GM21529 (cell line): ENCODE measurements around the gene HPCAL1.
A peak's percentile ranks its signal among the peaks of the same experiment; 100 is the strongest.

Experiments used
- ATAC-seq: cut with Tn5 transposase; IDR thresholded peaks from one replicate; pipeline ENCODE4 v1.9.1; 2021; ENCODE audit not compliant: unreplicated experiment

HPCAL1 gene

DNA sequence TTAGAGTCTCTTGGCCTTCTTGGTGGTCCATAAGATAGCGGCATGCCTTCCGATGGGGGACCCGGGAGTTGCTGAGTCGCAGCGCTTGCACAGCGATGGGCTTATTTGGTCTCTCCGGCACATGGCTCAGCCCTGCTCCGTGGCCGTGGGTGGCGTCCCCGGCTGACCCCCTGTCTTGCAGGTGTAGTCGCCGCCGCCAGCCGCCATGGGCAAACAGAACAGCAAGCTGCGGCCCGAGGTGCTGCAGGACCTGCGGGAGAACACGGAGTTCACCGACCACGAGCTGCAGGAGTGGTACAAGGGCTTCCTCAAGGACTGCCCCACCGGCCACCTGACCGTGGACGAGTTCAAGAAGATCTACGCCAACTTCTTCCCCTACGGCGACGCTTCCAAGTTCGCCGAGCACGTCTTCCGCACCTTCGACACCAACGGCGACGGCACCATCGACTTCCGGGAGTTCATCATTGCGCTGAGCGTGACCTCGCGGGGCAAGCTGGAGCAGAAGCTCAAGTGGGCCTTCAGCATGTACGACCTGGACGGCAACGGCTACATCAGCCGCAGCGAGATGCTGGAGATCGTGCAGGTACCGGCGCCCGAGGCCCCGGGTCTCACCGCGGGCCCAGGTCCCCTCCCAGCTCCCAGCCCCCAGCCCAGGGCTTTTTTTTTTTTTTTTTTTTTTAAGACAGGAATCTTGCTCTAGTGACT, 117.0 kb downstream of the HPCAL1 start:
- no peak for ATAC-seq

DNA sequence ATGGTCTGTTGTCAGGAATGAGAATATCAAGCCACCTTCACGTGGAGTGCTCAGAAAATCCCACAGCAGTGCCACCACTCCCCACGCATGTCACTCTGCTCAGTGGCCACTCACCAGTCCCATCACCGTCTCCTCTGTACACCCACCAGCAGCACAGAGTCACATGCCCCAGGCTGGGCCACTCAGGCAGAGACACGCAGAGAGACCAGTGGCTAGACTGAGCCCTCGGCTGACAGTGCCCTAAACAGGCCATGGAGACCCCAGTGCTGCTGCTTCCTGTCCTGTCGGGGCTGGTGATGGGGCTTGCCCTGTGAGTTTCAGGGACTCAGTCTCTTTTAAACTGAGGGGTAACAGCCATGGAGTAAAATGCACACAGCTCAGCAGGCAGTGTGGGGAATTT, 119.5 kb downstream of the HPCAL1 start:
- no peak for ATAC-seq

DNA sequence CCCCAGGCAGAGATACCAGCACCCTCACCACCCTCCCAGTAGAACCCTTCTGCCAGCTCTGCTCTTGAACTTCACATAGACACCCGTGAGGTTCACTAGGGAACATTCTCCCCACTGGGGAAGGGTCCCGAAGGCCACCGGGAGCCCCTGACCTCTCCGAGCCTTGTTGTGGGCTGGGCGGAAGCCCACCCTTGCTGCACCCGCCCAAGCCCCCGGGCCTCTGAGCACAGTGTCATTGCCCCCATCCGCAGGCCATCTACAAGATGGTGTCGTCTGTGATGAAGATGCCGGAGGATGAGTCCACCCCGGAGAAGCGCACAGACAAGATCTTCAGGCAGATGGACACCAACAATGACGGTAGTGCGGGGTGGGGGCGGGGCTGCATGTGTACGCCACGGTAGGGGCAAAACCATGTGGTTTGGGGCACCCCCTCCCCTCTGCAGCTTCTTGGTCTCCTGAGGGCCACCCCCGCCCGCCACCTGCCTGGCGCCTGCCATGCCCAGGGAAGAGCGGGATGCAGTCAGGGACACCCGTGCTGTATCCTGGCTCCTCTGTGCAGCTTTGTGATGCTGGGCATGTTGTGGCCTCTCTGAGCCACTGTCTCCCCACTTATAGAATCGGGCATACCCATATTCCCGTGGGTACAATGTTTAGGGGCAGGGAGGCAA, 120.2 kb downstream of the HPCAL1 start:
- no peak for ATAC-seq

DNA sequence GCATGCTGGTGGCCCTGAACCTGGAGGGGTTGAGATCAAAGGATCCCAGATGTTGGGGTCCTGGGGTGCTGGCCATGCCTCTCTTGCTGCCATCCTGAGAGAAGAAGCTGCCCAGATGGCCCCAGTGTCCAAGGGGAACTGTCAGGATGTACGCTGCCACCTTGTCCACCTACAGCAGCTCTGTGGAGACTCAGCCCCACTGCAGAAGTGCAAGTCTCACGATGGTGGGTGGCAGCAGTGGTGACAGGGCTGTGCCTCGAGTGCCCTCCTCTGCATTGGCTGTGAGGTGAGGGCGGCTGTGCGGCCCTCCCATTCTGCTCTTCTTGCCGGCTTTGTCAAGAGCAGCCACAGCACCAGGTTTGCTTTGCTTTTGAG, 120.7 kb downstream of the HPCAL1 start:
- no peak for ATAC-seq

DNA sequence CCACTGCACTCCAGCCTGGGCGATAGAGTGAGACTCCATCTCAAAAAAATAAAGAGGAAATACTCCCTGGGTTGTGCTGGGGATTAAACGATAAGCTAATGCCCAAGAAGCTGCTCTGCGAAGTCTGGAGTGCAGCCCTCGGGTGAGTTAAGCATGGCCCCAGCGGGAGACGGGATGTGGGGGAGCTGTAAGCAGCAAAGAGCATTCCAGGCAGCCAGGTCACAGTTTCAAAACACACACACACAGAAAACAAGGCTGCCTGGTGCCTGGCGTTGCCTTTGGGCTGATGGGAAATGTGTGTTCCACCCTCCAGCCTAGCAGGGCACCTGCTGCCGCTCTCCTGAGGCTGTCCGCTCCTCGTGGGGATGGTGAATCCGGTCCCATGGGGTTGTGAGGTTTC, 121.3 kb downstream of the HPCAL1 start:
- no peak for ATAC-seq

DNA sequence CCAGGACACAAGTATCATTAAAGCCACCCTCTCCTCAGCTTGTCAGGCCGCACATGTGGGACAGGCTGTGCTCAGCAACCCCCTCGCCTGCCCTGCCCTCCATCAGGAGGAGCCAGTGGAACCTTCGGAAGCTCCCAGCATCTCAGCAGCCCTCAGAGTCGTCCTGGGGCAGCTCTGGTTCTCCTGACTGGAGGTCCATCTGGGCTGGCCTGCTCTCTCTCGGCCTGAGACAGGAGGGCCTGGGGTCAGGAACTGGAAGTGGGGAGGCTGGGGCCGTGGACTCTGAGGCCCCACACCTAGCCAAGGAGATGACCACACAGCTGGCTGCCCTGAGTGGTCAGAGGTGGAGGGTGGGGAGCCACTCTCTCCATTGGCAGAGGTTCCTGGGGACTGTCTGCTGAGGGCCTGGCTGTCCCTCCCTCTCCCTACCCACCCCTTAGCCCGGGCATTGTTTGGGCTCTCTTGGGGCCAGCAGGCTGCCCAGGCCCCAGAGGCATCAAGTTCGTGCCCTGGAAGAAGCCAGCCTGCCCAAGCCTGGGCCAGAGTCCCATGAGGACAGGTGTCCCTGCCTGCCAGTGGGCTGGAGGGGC, 122.3 kb downstream of the HPCAL1 start:
- no peak for ATAC-seq

DNA sequence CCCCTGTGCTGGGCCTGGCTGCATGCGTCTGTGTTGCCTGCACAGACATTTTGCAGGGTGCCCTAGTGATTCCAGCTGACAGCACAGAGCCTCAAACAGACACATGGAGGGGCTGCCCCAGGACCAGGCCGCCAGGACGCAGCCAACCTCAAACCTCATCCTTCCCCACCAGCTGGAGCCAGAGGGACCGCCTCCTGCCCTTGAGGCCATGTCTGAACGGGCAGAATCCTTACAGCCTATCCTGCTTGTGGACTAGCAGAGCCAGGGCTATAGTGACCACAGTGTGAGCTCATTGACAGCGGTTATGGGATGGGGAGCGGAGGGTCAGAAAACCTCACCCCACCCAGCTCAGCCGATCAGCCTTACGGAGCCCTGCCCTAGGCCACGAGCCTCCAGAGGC, 123.0 kb downstream of the HPCAL1 start:
- no peak for ATAC-seq

DNA sequence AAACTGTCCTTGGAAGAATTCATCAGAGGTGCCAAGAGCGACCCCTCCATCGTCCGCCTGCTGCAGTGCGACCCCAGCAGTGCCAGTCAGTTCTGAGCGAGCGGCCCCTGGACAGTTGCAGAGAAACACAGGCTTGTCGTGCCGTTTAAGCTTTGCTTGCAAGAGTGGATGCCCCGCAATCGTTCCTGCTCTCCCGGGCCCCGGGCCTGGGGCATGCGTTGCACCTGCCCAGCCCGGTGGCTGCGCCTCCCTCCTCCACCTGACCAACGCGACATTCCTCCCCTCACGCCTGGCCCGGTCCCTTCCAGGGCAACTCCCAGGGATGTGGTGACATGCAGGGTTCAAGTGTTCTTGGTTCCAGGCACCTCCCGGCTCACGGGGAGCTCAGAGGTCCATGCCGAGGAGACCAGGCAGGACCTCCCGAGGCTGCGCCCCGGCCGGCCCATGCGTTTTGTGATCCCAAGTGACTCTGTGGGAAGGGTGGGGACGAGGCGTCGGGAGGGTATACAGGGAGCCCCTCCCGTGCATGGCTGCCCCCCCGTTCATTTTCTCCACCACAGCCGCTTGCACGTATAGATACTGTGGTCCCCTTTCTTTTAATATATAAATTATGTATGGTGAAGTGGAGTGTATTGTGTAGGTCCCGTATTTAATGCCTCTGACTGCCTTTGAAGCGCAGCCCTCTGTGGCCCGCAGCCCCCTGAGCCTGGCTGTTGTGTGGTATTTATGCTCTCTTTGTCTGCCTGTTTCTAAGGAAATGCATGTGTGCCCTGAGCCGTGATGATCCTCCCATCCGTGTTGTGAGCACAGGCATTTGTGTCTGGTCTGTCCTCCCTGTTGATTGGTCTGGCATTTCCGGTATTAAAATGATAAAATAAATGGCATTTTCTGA, 124.3 kb downstream of the HPCAL1 start:
- no peak for ATAC-seq

DNA sequence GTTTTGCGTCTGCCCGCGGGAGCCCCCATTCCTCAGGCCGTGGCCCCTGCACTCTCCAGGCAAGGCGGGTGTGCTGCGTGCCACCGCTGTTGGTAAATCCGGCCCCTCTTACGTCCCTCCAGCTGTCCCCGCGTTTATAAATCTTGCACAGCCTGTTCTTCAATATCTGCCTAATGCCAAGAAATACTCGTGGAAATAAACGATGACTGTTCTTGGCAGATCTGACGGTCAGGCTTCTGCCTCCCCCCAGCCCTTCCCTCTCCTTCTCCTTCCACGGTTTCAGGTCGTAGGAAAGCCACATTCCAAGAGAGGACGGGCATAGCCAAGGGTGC, 124.9 kb downstream of the HPCAL1 start:
- no peak for ATAC-seq

DNA sequence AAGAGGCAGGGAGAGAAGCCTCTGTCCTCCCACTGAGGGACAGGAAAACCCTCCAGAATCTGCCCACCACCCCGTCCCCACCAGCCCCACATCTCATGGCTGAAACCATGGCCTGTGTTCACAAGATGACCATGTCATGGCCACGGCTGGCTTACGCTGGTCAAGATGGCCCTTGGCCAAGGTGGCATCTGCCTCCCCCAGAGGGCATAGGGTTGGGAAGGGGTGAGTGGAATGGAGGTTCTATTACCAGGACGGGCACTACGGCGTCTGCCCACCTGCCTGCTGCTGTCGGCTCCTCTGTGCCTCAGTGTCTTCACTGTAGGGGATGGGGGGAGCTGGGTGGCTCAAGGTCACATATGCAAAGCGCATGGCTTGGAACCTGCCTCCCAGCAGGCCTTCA, 125.7 kb downstream of the HPCAL1 start:
- no peak for ATAC-seq

DNA sequence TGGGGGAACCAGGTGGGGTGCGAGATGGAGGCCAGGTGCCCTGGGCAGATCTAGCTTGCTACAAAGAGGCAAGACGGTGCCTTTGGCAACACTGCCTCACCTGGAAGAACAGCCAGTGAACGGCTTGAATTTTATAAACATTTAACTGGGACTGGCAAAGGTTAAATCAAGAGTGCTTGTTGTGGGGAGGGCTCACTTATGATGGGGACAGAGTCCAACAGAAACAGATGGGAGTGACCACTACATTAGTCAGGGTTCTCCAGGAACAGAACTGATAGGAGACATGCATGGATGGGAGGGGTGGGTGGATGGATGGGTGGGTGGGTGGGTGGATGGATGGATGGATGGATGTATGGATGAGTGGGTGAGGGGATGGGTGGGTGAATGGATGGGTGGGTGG, 126.2 kb downstream of the HPCAL1 start:
- ATAC-seq: no peak

DNA sequence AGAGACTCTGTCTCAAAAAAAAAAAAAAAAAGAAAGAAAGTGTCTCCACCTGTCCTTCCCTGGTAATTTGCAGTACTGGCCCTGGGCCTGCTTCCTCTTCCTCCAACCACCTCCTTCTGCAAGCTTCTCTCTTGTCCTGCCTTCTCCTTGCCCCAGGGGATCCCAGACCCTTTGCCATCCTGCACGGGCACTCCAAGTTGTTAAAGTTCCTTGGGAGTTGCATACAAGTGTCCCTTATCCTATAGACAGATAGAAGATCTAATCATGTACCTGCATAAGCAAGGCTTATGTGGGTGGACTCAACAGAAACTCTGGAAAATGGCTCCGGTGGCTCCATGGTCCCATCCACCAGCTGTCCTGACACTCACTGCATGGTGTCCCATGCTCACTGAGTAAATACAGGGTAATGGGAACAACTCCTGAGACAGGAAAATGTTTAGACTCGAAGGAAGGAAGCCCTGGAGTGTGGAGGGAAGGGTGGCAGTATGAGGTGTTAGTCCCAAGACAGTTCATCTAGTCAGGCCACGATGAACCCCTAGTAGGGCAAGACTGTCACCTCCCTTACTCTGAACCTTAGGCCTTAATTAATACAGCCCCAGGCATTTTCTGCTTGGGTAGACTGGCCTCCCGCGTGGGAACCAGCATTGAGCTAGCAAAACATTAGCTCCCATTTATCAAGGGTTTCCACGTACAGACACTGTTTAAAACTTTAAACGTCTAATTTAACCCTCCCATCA, 128.3 kb downstream of the HPCAL1 start:
- ATAC-seq: no peak

DNA sequence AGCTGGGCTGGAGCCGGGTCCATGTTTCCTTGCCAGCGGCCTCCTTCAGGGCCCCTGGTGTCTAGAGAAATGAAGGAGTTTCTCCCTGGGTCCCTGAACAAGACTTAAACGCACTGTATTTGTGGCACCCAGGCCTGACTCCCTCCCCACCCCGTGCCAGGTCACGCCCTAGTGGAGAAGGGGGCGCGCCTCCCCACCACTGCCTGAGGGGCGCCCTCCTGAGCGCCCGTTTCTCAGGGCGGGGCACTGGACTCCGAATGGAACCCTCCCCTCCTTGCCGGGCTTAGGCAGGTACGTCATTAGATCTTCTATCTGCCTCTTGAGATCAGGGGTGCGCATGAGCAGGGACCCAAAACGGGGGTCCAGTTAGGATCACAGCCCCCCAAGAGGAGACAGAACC, 129.1 kb downstream of the HPCAL1 start:
- ATAC-seq: no peak

DNA sequence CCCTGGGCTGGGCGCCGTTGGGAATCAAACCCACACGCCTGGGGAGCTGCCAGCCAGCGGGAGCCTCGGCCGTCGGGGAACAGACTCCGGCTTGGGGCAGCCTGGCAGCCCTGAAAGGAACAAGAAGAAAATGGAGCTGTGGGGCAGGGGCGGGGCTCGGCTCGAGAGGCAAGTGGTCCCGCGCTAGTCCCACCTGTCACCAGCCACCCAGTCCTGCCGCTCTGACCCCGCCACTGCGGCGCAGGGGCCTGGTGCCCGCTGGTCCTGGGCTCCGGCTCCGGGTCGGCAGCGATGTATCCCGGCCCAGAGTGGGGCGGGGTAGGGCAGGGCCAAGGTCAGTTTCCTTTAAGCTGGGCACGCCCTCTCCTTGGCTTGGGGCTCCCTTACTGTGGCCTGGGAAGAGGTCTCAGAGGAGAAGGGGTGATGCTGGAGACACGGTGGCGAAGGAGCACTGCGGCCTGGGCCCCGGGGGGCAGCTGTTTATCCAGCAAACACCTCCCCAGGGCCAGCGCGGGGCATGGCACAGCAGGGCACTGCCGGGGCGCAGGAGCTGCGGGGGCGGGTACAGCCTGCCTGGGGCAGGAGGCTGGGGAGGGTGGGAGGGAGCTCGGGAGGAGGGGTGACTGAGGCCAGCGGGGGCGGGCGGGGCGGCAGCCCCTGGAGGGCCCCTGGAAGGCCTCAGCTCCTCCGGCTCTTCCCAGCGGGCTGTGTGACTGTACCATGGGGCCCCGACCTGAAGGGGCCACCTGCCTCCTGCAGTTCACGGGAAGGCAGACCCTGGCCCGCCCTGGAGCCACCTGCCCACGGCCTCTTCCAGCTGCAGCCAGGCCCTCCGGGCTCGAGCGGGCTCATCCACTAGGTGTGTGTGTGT, 129.8 kb downstream of the HPCAL1 start:
- ATAC-seq: no peak

DNA sequence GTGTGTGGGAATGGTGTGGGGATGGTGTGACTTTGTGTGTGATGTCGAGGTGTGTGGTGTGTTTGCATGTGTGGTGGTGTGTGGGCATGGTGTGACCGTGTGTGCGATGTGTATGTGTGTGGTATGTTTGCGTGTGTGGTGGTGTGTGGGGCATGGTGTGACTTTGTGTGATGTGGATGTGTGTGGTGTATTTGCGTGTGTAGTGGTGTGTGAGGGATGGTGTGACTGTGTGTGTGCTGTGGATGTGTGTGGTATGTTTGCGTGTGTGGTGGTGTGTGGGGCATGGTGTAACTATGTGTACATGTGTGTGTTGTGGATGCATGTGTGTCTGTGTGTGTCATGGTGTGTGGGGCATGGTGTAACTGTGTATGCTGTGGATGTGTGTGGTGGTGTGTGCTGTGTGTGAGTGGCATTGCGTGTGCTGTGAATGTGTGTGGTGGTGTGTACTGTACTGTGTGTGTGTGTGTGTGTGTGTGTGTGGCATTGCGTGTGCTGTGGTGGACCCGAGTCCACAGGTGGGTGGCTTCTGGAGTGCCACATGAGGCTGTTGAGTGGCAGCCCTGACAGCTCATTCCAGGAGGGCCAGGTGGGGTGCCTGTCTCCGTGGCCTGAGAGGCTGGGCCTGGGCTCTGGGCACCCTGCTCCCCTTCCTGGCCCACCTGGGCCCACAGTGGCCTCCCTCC, 130.7 kb downstream of the HPCAL1 start:
- ATAC-seq: no peak

DNA sequence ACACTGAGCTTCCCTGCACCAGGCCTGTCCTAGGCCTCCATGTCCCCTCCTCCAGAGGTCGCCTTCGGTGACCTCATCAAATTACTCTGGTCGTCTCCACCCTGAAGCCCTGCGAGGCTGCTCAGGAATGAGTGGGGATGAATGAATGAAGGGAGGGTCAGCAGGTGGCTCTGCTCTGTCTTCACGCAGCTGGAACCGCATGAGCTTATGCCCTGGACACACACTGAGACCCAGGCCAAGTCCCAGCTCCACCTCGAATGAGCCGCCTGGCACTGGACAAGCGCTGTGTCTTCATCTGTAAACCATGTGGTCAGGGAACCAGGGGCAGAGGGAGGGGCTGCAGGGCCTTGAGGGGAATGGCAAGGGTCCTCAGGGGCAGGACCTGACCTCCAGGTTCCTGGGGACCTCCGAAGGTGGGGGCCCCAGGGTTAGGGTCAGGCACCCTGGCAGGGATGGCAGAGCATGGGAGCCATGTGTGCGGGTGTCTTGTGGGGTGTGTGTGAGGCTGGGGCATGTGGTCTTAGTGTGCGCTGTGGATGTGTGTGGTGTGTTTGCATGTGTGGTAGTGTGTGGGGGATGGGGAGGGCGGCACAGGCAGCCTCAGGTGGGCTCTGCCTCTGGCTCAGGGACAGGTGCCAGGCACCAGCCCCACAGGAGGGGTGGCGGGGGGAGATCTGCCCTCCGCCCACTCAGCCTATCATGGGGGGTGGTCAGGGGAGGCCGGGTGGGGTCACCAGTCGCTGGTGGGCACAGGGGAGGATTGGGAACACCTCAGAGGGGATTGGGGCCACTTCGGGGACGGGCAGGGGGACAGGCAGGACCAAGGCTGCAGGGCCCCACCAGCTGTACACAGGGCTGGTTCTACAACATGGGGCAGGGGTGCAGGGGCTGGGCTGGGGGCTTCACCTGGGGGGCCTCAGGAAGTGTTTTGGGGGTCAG, 131.5 kb downstream of the HPCAL1 start:
- no peak for ATAC-seq

DNA sequence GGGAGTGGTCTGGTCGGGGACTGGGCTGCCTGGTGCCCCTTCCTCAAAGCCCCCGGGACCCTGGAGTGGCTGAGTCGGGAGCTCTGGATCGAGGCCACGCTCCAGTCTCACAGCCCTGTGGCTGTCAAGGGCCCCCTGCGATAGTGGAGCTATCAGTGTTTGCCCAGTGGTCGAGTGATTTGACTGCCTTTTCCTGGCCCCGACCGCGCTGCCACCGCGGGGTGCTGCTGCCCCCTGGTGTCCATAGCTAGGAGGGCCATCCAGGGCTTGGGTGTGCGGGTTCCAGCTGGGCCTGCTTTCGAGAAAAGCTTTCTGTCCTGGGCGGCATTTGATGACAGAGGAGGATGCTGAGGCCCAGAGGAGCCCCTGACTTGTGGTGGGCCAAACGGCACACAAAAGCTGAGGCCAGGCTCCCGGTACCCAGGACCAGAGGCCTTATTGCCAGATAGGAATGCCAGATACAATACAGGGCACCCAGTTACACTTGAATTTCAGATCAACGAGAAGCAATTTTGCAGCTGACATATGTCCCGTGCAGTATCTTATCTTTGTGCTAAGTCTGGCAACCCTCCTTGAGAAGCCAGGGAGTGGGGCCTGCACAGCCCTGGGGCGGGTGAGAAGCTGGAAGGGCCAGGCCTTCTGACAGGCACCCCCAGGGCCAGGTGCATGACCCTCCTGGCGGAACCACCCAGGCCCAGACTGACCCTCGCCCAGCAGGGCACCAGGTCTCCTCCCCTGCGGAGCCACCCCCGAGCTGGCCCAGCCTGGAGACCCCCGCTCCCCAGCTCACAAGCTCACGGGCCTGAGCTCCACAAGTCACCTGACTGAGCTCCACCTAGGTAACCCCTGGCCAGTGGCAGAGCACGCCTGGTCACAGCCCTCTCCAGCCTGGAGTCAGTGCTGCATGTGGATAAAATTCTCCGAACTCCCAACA, 132.4 kb downstream of the HPCAL1 start:
- ATAC-seq: peak; percentile 75
